CD4-positive, alpha-beta T cell (primary cell): Measurements from ENCODE around the gene ING1. TPM values are rescaled to one million over a fixed set of nuclear protein-coding genes. Genes with fewer than 3 reads are reported as not detected.
A peak's percentile ranks its signal among the peaks of the same experiment; 100 is the strongest.

Experiments used
- ATAC-seq: fragments of 200-7000 bp; cut with Tn5 transposase; one replicate; pipeline ENCODE4 v1.10.0; 2022; ENCODE audit warnings: mild to moderate bottlenecking; ENCODE audit not compliant: poor library complexity
- CTCF ChIA-PET: fragments of 350-600 bp; sonication (Branson Sonifier 250); formaldehyde crosslinking; loops from one replicate; lab custom pipeline; 2021; ENCODE audit warnings: antibody characterized with exemption, inconsistent platforms; lab: Charles Lee
- POLR2A ChIA-PET: fragments of 350-600 bp; sonication (Branson Sonifier 250); formaldehyde crosslinking; loops from one replicate; lab custom pipeline; 2021; ENCODE audit warnings: antibody characterized with exemption, inconsistent platforms; lab: Charles Lee
- DNase-seq, 14 experiments: peaks; one replicate each; pipeline ENCODE4 v3.0.0-alpha.2; 2013 to 2020; ENCODE audit warnings: mixed read lengths in 2 of 14
- H3K27ac ChIP-seq, 2 donors: one replicate each; pipeline versions ENCODE4 v1.5.1 to v1.7.0; 2013; ENCODE audit warnings: low read length in 2 of 2, low read depth in 1 of 2, mild to moderate bottlenecking in 1 of 2
- H3K27me3 ChIP-seq, 2 experiments: 1 replicate in 1 of 2; 2 replicates in 1 of 2; pipeline versions ENCODE4 v1.6.1 to v1.7.0; 2013; ENCODE audit warnings: low read length in 2 of 2, control low read depth in 1 of 2, mild to moderate bottlenecking in 1 of 2, moderate library complexity in 1 of 2; ENCODE audit not compliant: insufficient read depth in 2 of 2, control insufficient read depth in 1 of 2
- H3K36me3 ChIP-seq: one replicate; pipeline ENCODE4 v1.6.1; 2013; ENCODE audit warnings: low read length, control low read depth; ENCODE audit not compliant: insufficient read depth
- H3K4me1 ChIP-seq: one replicate; pipeline ENCODE4 v1.6.1; 2013; ENCODE audit warnings: low read length, control low read depth; ENCODE audit not compliant: insufficient read depth
- H3K4me3 ChIP-seq: one replicate; pipeline ENCODE4 v1.5.1; 2013; ENCODE audit warnings: mild to moderate bottlenecking, low read length, moderate library complexity
- H3K9me3 ChIP-seq, 2 experiments: 1 replicate in 1 of 2; 2 replicates in 1 of 2; pipeline versions ENCODE4 v1.6.1 to v1.7.0; 2013; ENCODE audit warnings: low read length in 2 of 2, mild to moderate bottlenecking in 2 of 2, control low read depth in 1 of 2, moderate library complexity in 1 of 2; ENCODE audit not compliant: control insufficient read depth in 1 of 2, insufficient read depth in 1 of 2
- H3K27ac Mint-ChIP-seq: one replicate; pipeline ENCODE4 v1.8.0; 2020; ENCODE audit warnings: mixed read lengths
- H3K27me3 Mint-ChIP-seq: one replicate; pipeline ENCODE4 v1.8.0; 2021; ENCODE audit warnings: mixed read lengths
- H3K36me3 Mint-ChIP-seq: one replicate; pipeline ENCODE4 v1.8.0; 2021; ENCODE audit warnings: low read depth, mixed read lengths
- H3K4me1 Mint-ChIP-seq: one replicate; pipeline ENCODE4 v1.8.0; 2021; ENCODE audit warnings: low read depth, mixed read lengths
- H3K4me3 Mint-ChIP-seq: one replicate; pipeline ENCODE4 v1.8.0; 2020; ENCODE audit warnings: mild to moderate bottlenecking, mixed read lengths
- H3K9me3 Mint-ChIP-seq: one replicate; pipeline ENCODE4 v1.8.0; 2020; ENCODE audit warnings: mixed read lengths
- intact Hi-C, 2 experiments: fragments of 100-400 bp; cut with DNase I in 1 of 2; cut with micrococcal nuclease in 1 of 2; formaldehyde crosslinking; loops; one replicate each; pipeline versions ENCODE4 v1.15.1 to v1.9.0; 2023 to 2025; cut with DNase I, micrococcal nuclease
- total RNA-seq, 174 experiments: library from RNA in 2 of 174; stranded (reverse) in 2 of 174; gene quantifications; one replicate each; pipeline ENCODE4 v1.2.3 and lab custom pipeline; 2021 to 2026
- TF ChIP-seq, protein P1 (sequence below): fragments of 200-600 bp; IDR thresholded peaks from one replicate; pipeline ENCODE4 v1.8.0; 2022; ENCODE audit warnings: antibody characterized with exemption, mild to moderate bottlenecking

Gene ING1
- total RNA-seq, 2 experiments from 2014 or later = 14.6 to 16.2 TPM

DNA sequence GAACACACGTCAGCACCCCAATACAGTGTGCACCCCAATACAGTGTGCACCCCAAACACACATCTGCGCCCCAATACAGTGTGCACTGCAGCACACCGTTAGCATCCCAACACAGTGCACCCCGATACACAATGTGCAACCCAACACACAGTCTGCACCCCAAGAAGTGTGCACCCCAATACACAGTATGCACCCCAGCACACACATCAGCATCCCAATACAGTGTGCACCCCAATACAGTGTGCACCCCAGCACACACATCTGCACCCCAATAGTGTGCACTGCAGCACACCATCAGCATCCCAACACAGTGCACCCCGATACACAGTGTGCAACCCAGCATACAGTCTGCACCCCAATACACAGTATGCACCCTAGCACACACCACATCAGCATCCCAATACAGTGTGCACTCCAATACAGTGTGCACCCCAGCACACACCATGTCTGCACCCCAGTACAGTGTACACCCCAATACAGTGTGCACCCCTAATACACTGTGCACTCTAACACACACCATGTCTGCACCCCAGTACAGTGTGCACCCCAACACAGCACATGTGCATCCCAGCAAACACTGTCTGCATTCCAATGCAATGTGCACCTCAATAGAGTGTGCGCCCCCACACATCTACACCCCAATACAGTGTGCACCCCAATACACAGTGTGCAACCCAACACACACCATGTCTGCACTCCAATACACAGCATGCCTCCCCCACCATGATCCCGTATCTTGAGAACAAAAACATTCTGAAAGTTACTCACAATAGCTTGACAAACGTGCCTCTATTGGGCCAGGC is 6.7 kb upstream of the ING1 start:
- Histone ChIP-seq H3K27ac (peak overlapping the region in 1 of 2 donors; percentile 6), H3K27me3 (no peaks in the 10 kb centered on the region), H3K4me1 (peaks cover 46% of the 10 kb centered on the region), H3K36me3 (peaks cover 13% of the 10 kb centered on the region), H3K4me3 (peak overlapping the region; percentile 65), H3K9me3 (no peaks in the 10 kb centered on the region)
- TF ChIP-seq, protein P1, sequence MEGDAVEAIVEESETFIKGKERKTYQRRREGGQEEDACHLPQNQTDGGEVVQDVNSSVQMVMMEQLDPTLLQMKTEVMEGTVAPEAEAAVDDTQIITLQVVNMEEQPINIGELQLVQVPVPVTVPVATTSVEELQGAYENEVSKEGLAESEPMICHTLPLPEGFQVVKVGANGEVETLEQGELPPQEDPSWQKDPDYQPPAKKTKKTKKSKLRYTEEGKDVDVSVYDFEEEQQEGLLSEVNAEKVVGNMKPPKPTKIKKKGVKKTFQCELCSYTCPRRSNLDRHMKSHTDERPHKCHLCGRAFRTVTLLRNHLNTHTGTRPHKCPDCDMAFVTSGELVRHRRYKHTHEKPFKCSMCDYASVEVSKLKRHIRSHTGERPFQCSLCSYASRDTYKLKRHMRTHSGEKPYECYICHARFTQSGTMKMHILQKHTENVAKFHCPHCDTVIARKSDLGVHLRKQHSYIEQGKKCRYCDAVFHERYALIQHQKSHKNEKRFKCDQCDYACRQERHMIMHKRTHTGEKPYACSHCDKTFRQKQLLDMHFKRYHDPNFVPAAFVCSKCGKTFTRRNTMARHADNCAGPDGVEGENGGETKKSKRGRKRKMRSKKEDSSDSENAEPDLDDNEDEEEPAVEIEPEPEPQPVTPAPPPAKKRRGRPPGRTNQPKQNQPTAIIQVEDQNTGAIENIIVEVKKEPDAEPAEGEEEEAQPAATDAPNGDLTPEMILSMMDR = no peak
- Mint-ChIP-seq H3K4me1 (peaks cover 45% of the 10 kb centered on the region), H3K36me3 (peaks cover 29% of the 10 kb centered on the region), H3K4me3 (peak overlapping the region; percentile 93), H3K27me3 (no peaks in the 10 kb centered on the region), H3K27ac (peak overlapping the region; percentile 92), H3K9me3 (no peaks in the 10 kb centered on the region)
- ChIA-PET CTCF (no interaction called here), POLR2A (interaction anchor here (4.1 kb wide), 1 partner anchor 8 kb away, joined by 55 read pairs; the partner anchor contains the start of gene ING1)
- no peak for DNase-seq
- intact Hi-C loops = loop anchor here (1.0 to 10.0 kb wide), 4 partner anchors 9 to 1881 kb away; partner anchors contain the start of gene TUBGCP3 (in 1 of the 2)
- no peak for ATAC-seq

DNA sequence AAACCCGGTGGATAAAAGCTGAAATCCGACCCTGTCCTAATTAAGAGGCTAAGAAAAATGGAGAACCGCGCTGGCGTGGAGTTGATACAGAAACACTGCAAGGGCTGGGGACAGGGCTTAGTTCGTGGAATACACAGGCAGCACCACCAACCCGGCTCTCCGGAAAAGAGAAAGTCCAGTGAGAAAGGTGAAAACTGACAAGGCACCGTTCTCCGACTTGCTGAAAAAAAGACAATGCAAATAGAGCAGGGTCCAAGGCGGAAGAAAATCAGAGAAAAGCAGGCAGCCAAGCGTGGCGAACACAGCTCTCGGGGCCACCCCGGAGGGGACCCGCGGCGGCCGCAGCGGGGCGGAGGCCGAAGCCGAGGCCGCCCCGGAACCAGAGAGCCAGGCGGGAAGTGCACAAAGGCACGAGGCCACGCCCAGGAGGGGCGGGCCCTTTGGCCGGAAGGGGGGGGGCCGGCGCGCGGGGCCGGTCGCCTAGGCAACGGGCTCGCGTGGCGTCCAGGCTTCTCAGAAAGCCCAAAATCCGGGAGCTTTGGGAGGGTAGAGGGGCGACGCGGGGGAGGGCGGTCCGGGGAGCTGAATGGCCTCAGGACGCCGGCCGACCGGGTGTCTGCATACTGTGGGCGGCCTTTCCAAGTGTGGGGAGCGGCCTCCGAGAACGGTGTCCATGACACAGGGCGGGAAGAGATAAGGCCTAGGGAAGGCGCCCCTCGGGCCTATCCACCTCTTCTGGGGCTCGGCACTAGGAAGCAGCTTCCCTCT is 1.2 kb upstream of the ING1 start:
- peaks cover 37% of the 10 kb centered on the region for H3K36me3 Mint-ChIP-seq
- DNase-seq (peak; percentile 70 to 95 (median 86)), ATAC-seq (peak; percentile 11)
- Histone ChIP-seq H3K27me3 (no peaks in the 10 kb centered on the region), H3K27ac (peak overlapping the region; percentile 97 to 99), H3K36me3 (no peaks in the 10 kb centered on the region), H3K9me3 (no peaks in the 10 kb centered on the region), H3K4me1 (peaks cover 25% of the 10 kb centered on the region), H3K4me3 (peak overlapping the region; percentile 96)
- TF ChIP-seq, protein P1 = no peak
- no peaks in the 10 kb centered on the region for H3K9me3 Mint-ChIP-seq
- H3K27me3 Mint-ChIP-seq = peaks cover 4% of the 10 kb centered on the region
- ChIA-PET POLR2A (interaction anchor here (0.6 to 3.1 kb wide), 14 partner anchors 9 to 927 kb away, joined by 3 to 28 read pairs (median 4); partner anchors contain the start of genes ANKRD10 and NAXD), CTCF (interaction anchor here (0.6 to 0.9 kb wide), 2 partner anchors 31 to 733 kb away, joined by 3 to 4 read pairs; no protein-coding TSS in a partner anchor)
- H3K4me1 Mint-ChIP-seq = peaks cover 22% of the 10 kb centered on the region
- intact Hi-C loops = loop anchor here (2.0 to 10.0 kb wide), 4 partner anchors 97 to 927 kb away; partner anchors contain the start of genes ANKRD10 (in 1 of the 2), IRS2 (in 1 of the 2) and NAXD (in 1 of the 2)
- H3K4me3 Mint-ChIP-seq = peak overlapping the region; percentile 98
- peak overlapping the region; percentile 97 for H3K27ac Mint-ChIP-seq
